Vagina (tissue), 2 donors: ENCODE data around the gene PBX2. TPM values are rescaled to one million over a fixed set of nuclear protein-coding genes. Genes with fewer than 3 reads are reported as not detected.
"Not testable (repeated sequence)": the region's sequence is repeated elsewhere in the genome, so short reads cannot be mapped to it uniquely, and the experiment has no call there.

ENCODE experiments used
- DNase-seq, 2 donors: peaks; one replicate each; pipeline ENCODE4 v3.0.0-alpha.2; 2017; ENCODE audit errors: extremely low spot score in 2 of 2
- H3K27ac ChIP-seq: fragments of 200-600 bp; sonication (generic); one replicate; pipeline ENCODE4 v1.5.1; 2019
- H3K27me3 ChIP-seq: fragments of 200-600 bp; sonication (generic); one replicate; pipeline ENCODE4 v1.5.1; 2019
- H3K36me3 ChIP-seq, 2 donors: fragments of 200-600 bp; sonication (generic); one replicate each; pipeline ENCODE4 v1.5.1; 2017 to 2019
- H3K4me1 ChIP-seq: fragments of 200-600 bp; sonication (generic); one replicate; pipeline ENCODE4 v1.5.1; 2019
- H3K4me3 ChIP-seq, 2 donors: fragments of 200-600 bp; sonication (generic); 1 replicate in 1 of 2; 2 replicates in 1 of 2; pipeline ENCODE4 v1.5.1; 2016 to 2019
- H3K9me3 ChIP-seq: fragments of 200-600 bp; sonication (generic); one replicate; pipeline ENCODE4 v1.5.1; 2019
- CTCF ChIP-seq, 3 experiments: fragments of 450-650 bp in 2 of 3; fragments of 200-600 bp in 1 of 3; sonication (generic) in 1 of 3; IDR thresholded peaks; one replicate each; pipeline ENCODE4 v1.5.1; 2017 to 2019; ENCODE audit warnings: antibody characterized with exemption in 3 of 3, mild to moderate bottlenecking in 2 of 3, moderate library complexity in 2 of 3
- POLR2A ChIP-seq, 2 donors: fragments of 450-650 bp; IDR thresholded peaks; one replicate each; pipeline ENCODE4 v1.6.1; 2017; ENCODE audit warnings: antibody characterized with exemption in 2 of 2, mild to moderate bottlenecking in 2 of 2, moderate library complexity in 2 of 2
- POLR2AphosphoS5 ChIP-seq, 2 donors: sonication (generic); formaldehyde crosslinking; IDR thresholded peaks; one replicate each; pipeline ENCODE4 v1.9.0; 2017; ENCODE audit warnings: antibody characterized with exemption in 2 of 2, mild to moderate bottlenecking in 2 of 2, low read depth in 1 of 2; ENCODE audit not compliant: insufficient read depth in 1 of 2
- intact Hi-C: fragments of 100-400 bp; cut with DNase I; formaldehyde crosslinking; loops from one replicate; pipeline ENCODE4 v1.15.1; 2023
- total RNA-seq: library from RNA; depleted of rRNA; stranded (reverse); fragments of >200 nt; gene quantifications from one replicate; pipeline ENCODE4 v1.2.3, GENCODE V29; 2016

The PBX2 gene
- total RNA-seq, 1 donor from 2014 or later: 49.4 TPM

GRCh38 chr6:32194388-32194787 lies 4.4 kb upstream of the PBX2 start:
- TF ChIP-seq POLR2AphosphoS5 (IDR thresholded peaks at IDR 0.05; ENCODE audit: insufficient read depth in 1 of 2, low read depth in 1 of 2): no peak
- no peak for TF ChIP-seq CTCF (IDR thresholded peaks at IDR 0.05)
- no peak for TF ChIP-seq POLR2A (IDR thresholded peaks at IDR 0.05)
- Histone ChIP-seq H3K27me3 (no peaks in the 10 kb centered on the region), H3K9me3 (no peaks in the 10 kb centered on the region), H3K4me3 (no peak overlapping the region), H3K4me1 (peaks cover 48% of the 10 kb centered on the region), H3K27ac (peak overlapping the region; percentile 99), H3K36me3 (no peaks in the 10 kb centered on the region)
- intact Hi-C loops: no loop called here
- no peak for DNase-seq

GRCh38 chr6:32193096-32193495 lies 3.1 kb upstream of the PBX2 start:
- intact Hi-C loops, DNase-seq, H3K27me3 ChIP-seq, H3K9me3 ChIP-seq, H3K36me3 ChIP-seq: not testable (repeated sequence)
- H3K27ac ChIP-seq: peak overlapping the region; percentile 99
- peaks cover 61% of the 10 kb centered on the region for H3K4me1 ChIP-seq
- H3K4me3 ChIP-seq: peak overlapping the region in 1 of 2 donors; percentile 85

GRCh38 chr6:32192608-32193039 lies 2.6 kb upstream of the PBX2 start, which contains the start of gene GPSM3:
GPSM3 (minus strand) TSS chr6:32192643; CDS start chr6:32192513, 130 bp downstream.
- Histone ChIP-seq H3K36me3 (peaks cover 0 to 2% of the 10 kb centered on the region in 2 donors), H3K27ac (peak within 1 kb of the TSS; percentile 99), H3K9me3 (no peaks in the 10 kb centered on the region), H3K4me3 (peak within 1 kb of the TSS; percentile 22 to 85), H3K4me1 (peaks cover 66% of the 10 kb centered on the region), H3K27me3 (no peaks in the 10 kb centered on the region)
- intact Hi-C loops: no loop called here
- TF ChIP-seq CTCF (IDR thresholded peaks at IDR 0.05) (no peak), POLR2A (IDR thresholded peaks at IDR 0.05) (no peak), POLR2AphosphoS5 (IDR thresholded peaks at IDR 0.05; ENCODE audit: insufficient read depth in 1 of 2, low read depth in 1 of 2) (peak in 1 of 2 donors; percentile 35)
- DNase-seq: no peak

GRCh38 chr6:32191696-32192607 lies 1.9 kb upstream of the PBX2 start:
- TF ChIP-seq CTCF (IDR thresholded peaks at IDR 0.05): no peak
- TF ChIP-seq POLR2A (IDR thresholded peaks at IDR 0.05): no peak
- TF ChIP-seq POLR2AphosphoS5 (IDR thresholded peaks at IDR 0.05; ENCODE audit: insufficient read depth in 1 of 2, low read depth in 1 of 2): no peak
- Histone ChIP-seq H3K4me1 (peaks cover 68% of the 10 kb centered on the region), H3K4me3 (peak overlapping the region; percentile 22 to 85), H3K27me3 (no peaks in the 10 kb centered on the region), H3K36me3 (peaks cover 0 to 8% of the 10 kb centered on the region in 2 donors), H3K27ac (peak overlapping the region; percentile 99), H3K9me3 (no peaks in the 10 kb centered on the region)
- no peak for DNase-seq
- intact Hi-C loops: no loop called here

GRCh38 chr6:32190911-32191677 lies 1.1 kb upstream of the PBX2 start:
- no peak for DNase-seq
- TF ChIP-seq CTCF (IDR thresholded peaks at IDR 0.05) (no peak), POLR2A (IDR thresholded peaks at IDR 0.05) (no peak), POLR2AphosphoS5 (IDR thresholded peaks at IDR 0.05; ENCODE audit: insufficient read depth in 1 of 2, low read depth in 1 of 2) (no peak)
- Histone ChIP-seq H3K27ac (peak overlapping the region; percentile 99), H3K4me1 (peaks cover 69% of the 10 kb centered on the region), H3K9me3 (no peaks in the 10 kb centered on the region), H3K4me3 (peak overlapping the region; percentile 57 to 85), H3K36me3 (peaks cover 0 to 16% of the 10 kb centered on the region in 2 donors), H3K27me3 (no peaks in the 10 kb centered on the region)
- intact Hi-C loops: no loop called here
